Neural cell (in vitro differentiated cells): ENCODE measurements around the gene AXL. TPM values are rescaled to one million over a fixed set of nuclear protein-coding genes. Genes with fewer than 3 reads are reported as not detected.

Experiments used
- H2AFZ ChIP-seq: fragments of 200-600, 300-800 bp; sonication (generic), shearing (Covaris generic); 2 replicates; pipeline ENCODE4 v1.6.0; 2014; ENCODE audit warnings: low read depth, mild to moderate bottlenecking, antibody characterized with exemption, low read length, moderate library complexity
- H3F3A ChIP-seq: fragments of 200-600 bp; shearing (Covaris generic); 2 replicates; pipeline ENCODE4 v1.6.1; 2016; ENCODE audit warnings: mild to moderate bottlenecking, moderate library complexity, mixed read lengths, antibody characterized with exemption, low read length; ENCODE audit not compliant: insufficient read depth, poor library complexity, severe bottlenecking
- H3K27ac ChIP-seq: fragments of 200-600, 300-800 bp; sonication (generic), shearing (Covaris generic); 2 replicates; pipeline ENCODE4 v1.5.1; 2014; ENCODE audit warnings: mild to moderate bottlenecking, low read length, moderate library complexity
- H3K27me3 ChIP-seq: fragments of 300-800, 200-600 bp; sonication (generic), shearing (Covaris generic); 2 replicates; pipeline ENCODE4 v1.6.0; 2014; ENCODE audit warnings: mild to moderate bottlenecking, low read depth, low read length, moderate library complexity; ENCODE audit not compliant: insufficient read depth
- H3K36me3 ChIP-seq: fragments of 300-800, 200-600 bp; sonication (generic), shearing (Covaris generic); 2 replicates; pipeline ENCODE4 v1.5.1; 2014; ENCODE audit warnings: mild to moderate bottlenecking, antibody characterized with exemption, low read length, moderate library complexity; ENCODE audit not compliant: insufficient read depth
- H3K4me2 ChIP-seq: fragments of 300-800, 200-600 bp; sonication (generic), shearing (Covaris generic); 2 replicates; pipeline ENCODE4 v1.6.0; 2014; ENCODE audit warnings: mild to moderate bottlenecking, low read length
- H3K4me3 ChIP-seq: fragments of 300-800, 200-600 bp; sonication (generic), shearing (Covaris generic); 2 replicates; pipeline ENCODE4 v1.5.1; 2014; ENCODE audit warnings: mild to moderate bottlenecking, low read length, moderate library complexity
- H3K79me2 ChIP-seq: fragments of 200-600 bp; shearing (Covaris generic); replicated peaks from 2 replicates; pipeline ENCODE4 v1.6.0; 2014; ENCODE audit warnings: mild to moderate bottlenecking, low read length, moderate library complexity; ENCODE audit not compliant: insufficient read depth
- H3K9ac ChIP-seq: fragments of 300-800, 200-600 bp; sonication (generic), shearing (Covaris generic); 2 replicates; pipeline ENCODE4 v1.6.1; 2016; ENCODE audit warnings: mild to moderate bottlenecking, low read length, mixed read lengths
- H3K9me2 ChIP-seq: fragments of 200-600 bp; shearing (Covaris generic); 2 replicates; pipeline ENCODE4 v1.6.1; 2016; ENCODE audit warnings: mild to moderate bottlenecking, low read length, mixed read lengths; ENCODE audit not compliant: insufficient read depth
- H3K9me3 ChIP-seq: fragments of 200-600, 300-800 bp; sonication (generic), shearing (Covaris generic); 2 replicates; pipeline ENCODE4 v1.6.1; 2016; ENCODE audit warnings: mild to moderate bottlenecking, mixed run types, low read length, moderate library complexity, mixed read lengths
- H4K20me1 ChIP-seq: fragments of 200-600 bp; shearing (Covaris generic); 2 replicates; pipeline ENCODE4 v1.6.1; 2016; ENCODE audit warnings: mild to moderate bottlenecking, mixed run types; ENCODE audit not compliant: insufficient read depth
- EP300 ChIP-seq: fragments of 450-650 bp; conservative IDR thresholded peaks from 2 replicates; pipeline ENCODE4 v1.6.1; 2014; ENCODE audit warnings: antibody characterized with exemption, mild to moderate bottlenecking, moderate library complexity; ENCODE audit not compliant: poor library complexity, severe bottlenecking
- EZH2 ChIP-seq: fragments of 200-600, 300-800 bp; shearing (Covaris generic), sonication (generic); IDR thresholded peaks from 2 replicates; pipeline ENCODE4 v1.6.1; 2014; ENCODE audit warnings: antibody characterized with exemption, low read length, borderline replicate concordance, mild to moderate bottlenecking; ENCODE audit not compliant: insufficient read depth, poor library complexity, severe bottlenecking
- MXI1 ChIP-seq: fragments of 450-650 bp; conservative IDR thresholded peaks from 2 replicates; pipeline ENCODE4 v1.6.1; 2014; ENCODE audit warnings: antibody characterized with exemption, mild to moderate bottlenecking; ENCODE audit not compliant: poor library complexity, severe bottlenecking
- POLR2AphosphoS5 ChIP-seq: IDR thresholded peaks from 2 replicates; pipeline ENCODE4 v1.6.1; 2012
- RAD21 ChIP-seq: fragments of 450-650 bp; conservative IDR thresholded peaks from 2 replicates; pipeline ENCODE4 v1.6.1; 2014; ENCODE audit warnings: antibody characterized with exemption, mild to moderate bottlenecking, moderate library complexity
- SMC3 ChIP-seq: fragments of 450-650 bp; conservative IDR thresholded peaks from 2 replicates; pipeline ENCODE4 v1.6.1; 2014; ENCODE audit warnings: antibody characterized with exemption, mild to moderate bottlenecking, moderate library complexity; ENCODE audit not compliant: poor library complexity
- TAF1 ChIP-seq: IDR thresholded peaks from 2 replicates; pipeline ENCODE4 v1.6.1; 2012; ENCODE audit warnings: low read depth
- polyA plus RNA-seq: library from polyadenylated mRNA; depleted of rRNA; stranded (reverse); fragments of >200 nt; gene quantifications from 2 replicates; pipeline ENCODE4 v1.2.3, GENCODE V29; 2014
- small RNA-seq, 3 experiments: library from RNA; depleted of rRNA; stranded (forward); fragments of <200 nt; gene quantifications; one replicate each; pipeline ENCODE3, GENCODE V24; 2012
- TF ChIP-seq, protein P1 (sequence below): fragments of 450-650 bp; IDR thresholded peaks from 2 replicates; pipeline ENCODE4 v1.5.1; 2014; ENCODE audit warnings: antibody characterized with exemption, mild to moderate bottlenecking, moderate library complexity; ENCODE audit not compliant: poor library complexity, severe bottlenecking
- TF ChIP-seq, protein P2 (sequence below): IDR thresholded peaks from 2 replicates; pipeline ENCODE4 v1.6.1; 2012; ENCODE audit warnings: borderline replicate concordance

The AXL gene
- polyA plus RNA-seq, 1 donor from 2014 or later = 0.10 TPM

- no peaks in the 10 kb centered on the region for H3K9me3 ChIP-seq
- peak overlapping the region; percentile 87 for H2AFZ ChIP-seq
- peaks cover 10% of the 10 kb centered on the region for H3K79me2 ChIP-seq
- H3K4me2 ChIP-seq = peak overlapping the region; percentile 92
- no peaks in the 10 kb centered on the region for H3K27me3 ChIP-seq
- TF ChIP-seq SMC3 = no peak
- TF ChIP-seq MXI1 = no peak
- TF ChIP-seq, protein P1, sequence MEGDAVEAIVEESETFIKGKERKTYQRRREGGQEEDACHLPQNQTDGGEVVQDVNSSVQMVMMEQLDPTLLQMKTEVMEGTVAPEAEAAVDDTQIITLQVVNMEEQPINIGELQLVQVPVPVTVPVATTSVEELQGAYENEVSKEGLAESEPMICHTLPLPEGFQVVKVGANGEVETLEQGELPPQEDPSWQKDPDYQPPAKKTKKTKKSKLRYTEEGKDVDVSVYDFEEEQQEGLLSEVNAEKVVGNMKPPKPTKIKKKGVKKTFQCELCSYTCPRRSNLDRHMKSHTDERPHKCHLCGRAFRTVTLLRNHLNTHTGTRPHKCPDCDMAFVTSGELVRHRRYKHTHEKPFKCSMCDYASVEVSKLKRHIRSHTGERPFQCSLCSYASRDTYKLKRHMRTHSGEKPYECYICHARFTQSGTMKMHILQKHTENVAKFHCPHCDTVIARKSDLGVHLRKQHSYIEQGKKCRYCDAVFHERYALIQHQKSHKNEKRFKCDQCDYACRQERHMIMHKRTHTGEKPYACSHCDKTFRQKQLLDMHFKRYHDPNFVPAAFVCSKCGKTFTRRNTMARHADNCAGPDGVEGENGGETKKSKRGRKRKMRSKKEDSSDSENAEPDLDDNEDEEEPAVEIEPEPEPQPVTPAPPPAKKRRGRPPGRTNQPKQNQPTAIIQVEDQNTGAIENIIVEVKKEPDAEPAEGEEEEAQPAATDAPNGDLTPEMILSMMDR = no peak
- TF ChIP-seq POLR2AphosphoS5 = no peak
- TF ChIP-seq, protein P2, sequence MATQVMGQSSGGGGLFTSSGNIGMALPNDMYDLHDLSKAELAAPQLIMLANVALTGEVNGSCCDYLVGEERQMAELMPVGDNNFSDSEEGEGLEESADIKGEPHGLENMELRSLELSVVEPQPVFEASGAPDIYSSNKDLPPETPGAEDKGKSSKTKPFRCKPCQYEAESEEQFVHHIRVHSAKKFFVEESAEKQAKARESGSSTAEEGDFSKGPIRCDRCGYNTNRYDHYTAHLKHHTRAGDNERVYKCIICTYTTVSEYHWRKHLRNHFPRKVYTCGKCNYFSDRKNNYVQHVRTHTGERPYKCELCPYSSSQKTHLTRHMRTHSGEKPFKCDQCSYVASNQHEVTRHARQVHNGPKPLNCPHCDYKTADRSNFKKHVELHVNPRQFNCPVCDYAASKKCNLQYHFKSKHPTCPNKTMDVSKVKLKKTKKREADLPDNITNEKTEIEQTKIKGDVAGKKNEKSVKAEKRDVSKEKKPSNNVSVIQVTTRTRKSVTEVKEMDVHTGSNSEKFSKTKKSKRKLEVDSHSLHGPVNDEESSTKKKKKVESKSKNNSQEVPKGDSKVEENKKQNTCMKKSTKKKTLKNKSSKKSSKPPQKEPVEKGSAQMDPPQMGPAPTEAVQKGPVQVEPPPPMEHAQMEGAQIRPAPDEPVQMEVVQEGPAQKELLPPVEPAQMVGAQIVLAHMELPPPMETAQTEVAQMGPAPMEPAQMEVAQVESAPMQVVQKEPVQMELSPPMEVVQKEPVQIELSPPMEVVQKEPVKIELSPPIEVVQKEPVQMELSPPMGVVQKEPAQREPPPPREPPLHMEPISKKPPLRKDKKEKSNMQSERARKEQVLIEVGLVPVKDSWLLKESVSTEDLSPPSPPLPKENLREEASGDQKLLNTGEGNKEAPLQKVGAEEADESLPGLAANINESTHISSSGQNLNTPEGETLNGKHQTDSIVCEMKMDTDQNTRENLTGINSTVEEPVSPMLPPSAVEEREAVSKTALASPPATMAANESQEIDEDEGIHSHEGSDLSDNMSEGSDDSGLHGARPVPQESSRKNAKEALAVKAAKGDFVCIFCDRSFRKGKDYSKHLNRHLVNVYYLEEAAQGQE = no peak
- TF ChIP-seq EZH2 = no peak
- no peak for TF ChIP-seq EP300
- no peak for TF ChIP-seq TAF1
- no peak for TF ChIP-seq RAD21
- no peaks in the 10 kb centered on the region for H3K36me3 ChIP-seq
- H3K9me2 ChIP-seq = no peaks in the 10 kb centered on the region
- H3K27ac ChIP-seq = no peak overlapping the region
- H3K9ac ChIP-seq = peak overlapping the region; percentile 90
- no peaks in the 10 kb centered on the region for H3F3A ChIP-seq
- H4K20me1 ChIP-seq = no peaks in the 10 kb centered on the region
- H3K4me3 ChIP-seq = peak overlapping the region; percentile 79
Observed at GRCh38 chr19:41311072-41311471, 92.0 kb downstream of the AXL start.

Small RNA genes lying within 50 kb of the gene (small RNA-seq; reads per million reads assigned to genes)
- gene RN7SL34P = 0 reads per million in 3 experiments

Other genes starting within 250 kb of the AXL start
- gene CYP2B6, start 227.9 kb upstream of the AXL start, polyA plus RNA-seq = not detected in 2 replicates
- gene CYP2A13, start 130.8 kb upstream of the AXL start, polyA plus RNA-seq = not detected in 2 replicates
- gene CYP2F1, start 104.8 kb upstream of the AXL start, polyA plus RNA-seq = not detected in 2 replicates
- gene CYP2S1, start 26.0 kb upstream of the AXL start, polyA plus RNA-seq = not detected in 2 replicates
- gene HNRNPUL1, start 45.1 kb downstream of the AXL start, polyA plus RNA-seq = 34.6 and 38.3 TPM in 2 replicates
- 4.9 and 5.5 TPM in 2 replicates for gene CCDC97, start 90.9 kb downstream of the AXL start, polyA plus RNA-seq
- gene TGFB1, start 134.7 kb downstream of the AXL start, polyA plus RNA-seq = 0.10 TPM in 1 of 2 replicates, not detected in the other
- 13.2 and 15.9 TPM in 2 replicates for gene B9D2, start 144.9 kb downstream of the AXL start, polyA plus RNA-seq
- gene TMEM91, start 157.3 kb downstream of the AXL start, polyA plus RNA-seq = 22.1 and 24.4 TPM in 2 replicates
- gene EXOSC5, start 178.1 kb downstream of the AXL start, polyA plus RNA-seq = 42.0 and 45.2 TPM in 2 replicates
- 51.2 and 51.9 TPM in 2 replicates for gene BCKDHA, start 178.6 kb downstream of the AXL start, polyA plus RNA-seq
- not detected in 2 replicates for gene B3GNT8, start 208.2 kb downstream of the AXL start, polyA plus RNA-seq
- 59.8 and 62.2 TPM in 2 replicates for gene DMAC2, start 220.7 kb downstream of the AXL start, polyA plus RNA-seq
- not detected in 2 replicates for gene ERICH4, start 223.9 kb downstream of the AXL start, polyA plus RNA-seq